HepG2 (cell line): ENCODE results near the gene TMEM131. TPM values are rescaled to one million over a fixed set of nuclear protein-coding genes. Genes with fewer than 3 reads are reported as not detected.
"Not testable (repeated sequence)": the region's sequence is repeated elsewhere in the genome, so short reads cannot be mapped to it uniquely, and the experiment has no call there.

Experiments used
- ATAC-seq: fragments of 200-7000 bp; cut with Tn5 transposase; 3 replicates; pipeline ENCODE4 v1.9.1; 2020; ENCODE audit warnings: mild to moderate bottlenecking, moderate library complexity
- BruUV-seq: library from RNA; stranded (reverse); fragments of 400-500 nt; replicated peaks from 2 replicates; lab custom pipeline; 2021; lab: Mats Ljungman, UMichigan
- CTCF ChIA-PET: fragments of 300-600 bp; formaldehyde crosslinking; extraction: SDS; loops from one replicate; lab custom pipeline; 2021; ENCODE audit warnings: low total read pairs, inconsistent platforms, low intra/inter-chr PET ratio; lab: Yijun Ruan, JAX
- POLR2A ChIA-PET: fragments of 350-600 bp; sonication (Branson Sonifier 250); formaldehyde crosslinking; loops from one replicate; lab custom pipeline; 2020; ENCODE audit warnings: antibody characterized with exemption, inconsistent platforms; lab: Yijun Ruan, JAX
- DNase-seq: peaks from one replicate; pipeline ENCODE4 v3.0.0-alpha.2; 2015; ENCODE audit warnings: low spot score
- FAIRE-seq: peaks from 3 replicates; lab custom pipeline; 2011; peaks lifted over from hg19 to GRCh38; lab: Jason Lieb, UNC
- H2AFZ ChIP-seq: one replicate; pipeline ENCODE4 v1.6.1; 2011; ENCODE audit warnings: low read length, inconsistent platforms
- H3K27ac ChIP-seq: fragments of 300-600 bp; 3 replicates; pipeline ENCODE4 v1.8.0; 2011; ENCODE audit warnings: mixed run types, mild to moderate bottlenecking, mixed read lengths, low read length, inconsistent platforms; ENCODE audit not compliant: insufficient read depth; ENCODE audit errors: extremely low read length
- H3K27me3 ChIP-seq, 2 experiments: fragments of 200-600 bp in 1 of 2; 2 replicates in 1 of 2; 3 replicates in 1 of 2; pipeline versions ENCODE4 v1.6.0 to v1.8.0; 2011; ENCODE audit warnings: low read length in 2 of 2, mild to moderate bottlenecking in 2 of 2, moderate library complexity in 2 of 2, inconsistent platforms in 1 of 2; ENCODE audit not compliant: insufficient read depth in 2 of 2, control insufficient read depth in 1 of 2
- H3K36me3 ChIP-seq, 2 experiments: fragments of 200-600 bp in 1 of 2; replicated peaks in 1 of 2; 2 replicates in 1 of 2; 3 replicates in 1 of 2; pipeline versions ENCODE4 v1.5.1 to v1.8.0; 2011; ENCODE audit warnings: low read length in 2 of 2, inconsistent platforms in 1 of 2; ENCODE audit not compliant: insufficient read depth in 2 of 2, control insufficient read depth in 1 of 2
- H3K4me1 ChIP-seq: 2 replicates; pipeline ENCODE4 v1.5.1; 2012; ENCODE audit warnings: low read length, inconsistent platforms; ENCODE audit not compliant: insufficient read depth
- H3K4me2 ChIP-seq: 2 replicates; pipeline ENCODE4 v1.6.0; 2011; ENCODE audit warnings: low read depth, low read length, inconsistent platforms
- H3K4me3 ChIP-seq, 3 experiments: fragments of 200-600 bp in 1 of 3; sonication (generic), shearing (Covaris generic) in 1 of 3; replicated peaks in 1 of 3; 2 replicates each; pipeline ENCODE4 v1.5.1; 2011 to 2016; ENCODE audit warnings: low read length in 3 of 3, inconsistent platforms in 2 of 3, low read depth in 2 of 3, mild to moderate bottlenecking in 2 of 3, control low read depth in 1 of 3, mixed read lengths in 1 of 3; ENCODE audit not compliant: insufficient read depth in 1 of 3
- H3K79me2 ChIP-seq: one replicate; pipeline ENCODE4 v1.6.1; 2011; ENCODE audit warnings: low read length, inconsistent platforms; ENCODE audit not compliant: insufficient read depth
- H3K9ac ChIP-seq: 2 replicates; pipeline ENCODE4 v1.6.0; 2011; ENCODE audit warnings: mild to moderate bottlenecking, low read depth, low read length, inconsistent platforms; ENCODE audit not compliant: insufficient read depth
- H3K9me3 ChIP-seq: 2 replicates; pipeline ENCODE4 v1.5.1; 2012; ENCODE audit warnings: mild to moderate bottlenecking, low read length
- H4K20me1 ChIP-seq: 2 replicates; pipeline ENCODE4 v1.6.0; 2011; ENCODE audit warnings: inconsistent platforms, mild to moderate bottlenecking, low read length, moderate library complexity; ENCODE audit not compliant: insufficient read depth
- MAFF ChIP-seq: IDR thresholded peaks from 2 replicates; pipeline ENCODE4 v1.6.1; 2011; ENCODE audit warnings: low read depth, low read length, improper control_type of control experiment
- MAFK ChIP-seq, 2 experiments: IDR thresholded peaks in 1 of 2; conservative IDR thresholded peaks in 1 of 2; 2 replicates each; pipeline ENCODE4 v1.6.1; 2011; ENCODE audit warnings: improper control_type of control experiment in 2 of 2, low read length in 2 of 2
- WGBS: methylation state at CpG from one replicate; pipeline ENCODE4 v1.1.6; 2017; ENCODE audit warnings: low lambda C conversion rate; 5-methylcytosine and 5-hydroxymethylcytosine counted together
- in situ Hi-C: cut with HindIII; loops from 2 replicates; pipeline ENCODE4 v1.10.0; 2017; ENCODE audit warnings: low pct_unique_long_range_greater_than_20kb; ENCODE audit not compliant: extremely low pct_ligation_motif_present
- intact Hi-C: fragments of 100-400 bp; cut with micrococcal nuclease; formaldehyde crosslinking; loops from one replicate; pipeline ENCODE4 v1.10.0; 2022; ENCODE audit not compliant: unreplicated experiment
- polyA plus RNA-seq, 8 experiments: library from polyadenylated mRNA; depleted of rRNA in 3 of 8; stranded (reverse) in 7 of 8; unstranded in 1 of 8; fragments of >200 nt; fragmentation: Illumina TruSeq in 4 of 8; extraction: Trizol in 4 of 8; gene quantifications; 2 replicates each; pipeline versions ENCODE4 v1.2.1 to v1.2.3, GENCODE V29; 2011 to 2016; ENCODE audit warnings: low read depth in 4 of 8, missing spikeins in 1 of 8, mixed read lengths in 1 of 8; ENCODE audit not compliant: insufficient read depth in 1 of 8
- total RNA-seq, 5 experiments: library from RNA; depleted of rRNA; stranded (reverse); fragments of >200 nt; fragmentation: Illumina TruSeq; extraction: Trizol; gene quantifications; 2 replicates each; pipeline ENCODE4 v1.2.3, GENCODE V29; 2016; ENCODE audit warnings: low read depth in 1 of 5

TMEM131 gene
- total and polyA plus RNA-seq, 2 of the 13 experiments (the other 11 are each of a cell fraction or from before 2014, with no cell fraction given): 17.9 to 19.5 TPM

- H2AFZ ChIP-seq, H3K4me1 ChIP-seq, H3K4me3 ChIP-seq, H3K27ac ChIP-seq, in situ Hi-C loops: not testable (repeated sequence)
- 99% methylated on average over 10 of the region's 10 CpGs for whole genome bisulfite sequencing
- TF ChIP-seq MAFF (peak; percentile 85), MAFK (conservative IDR thresholded peaks at IDR 0.05 in 1 of 2, IDR thresholded peaks at IDR 0.05 in 1 of 2; ENCODE audit: low read length in 2 of 2) (peak; percentile 80 to 81)
- TF ChIP-seq, all 625 proteins: peak for 2; not testable (repeated sequence) for 623
- H3K9me3 ChIP-seq, H4K20me1 ChIP-seq, H3K9ac ChIP-seq, H3K4me2 ChIP-seq, H3K79me2 ChIP-seq, BruUV-seq, FAIRE-seq, CTCF ChIA-PET, intact Hi-C loops, ATAC-seq, POLR2A ChIA-PET, DNase-seq, H3K27me3 ChIP-seq: not testable (repeated sequence)
- peaks cover 4 to 24% of the 10 kb centered on the region in 2 experiments for H3K36me3 ChIP-seq
Observed at GRCh38 chr2:97829255-97829654, 166.5 kb downstream of the TMEM131 start.

GRCh38 chr2:97827013-97827412 lies 168.7 kb downstream of the TMEM131 start:
- H3K4me1 ChIP-seq, ATAC-seq, H3K9ac ChIP-seq, H2AFZ ChIP-seq, H3K4me3 ChIP-seq, FAIRE-seq, CTCF ChIA-PET, H3K27ac ChIP-seq, H3K9me3 ChIP-seq, DNase-seq, POLR2A ChIA-PET, H3K79me2 ChIP-seq, in situ Hi-C loops, H3K27me3 ChIP-seq, H4K20me1 ChIP-seq, BruUV-seq, intact Hi-C loops, H3K4me2 ChIP-seq: not testable (repeated sequence)
- WGBS: 96% methylated on average over 19 of the region's 19 CpGs
- peaks cover 0 to 12% of the 10 kb centered on the region in 2 experiments; a peak in 3 of 5 replicates for H3K36me3 ChIP-seq

- BruUV-seq, DNase-seq, H3K79me2 ChIP-seq, intact Hi-C loops, H3K4me1 ChIP-seq, H3K27me3 ChIP-seq, H3K4me3 ChIP-seq, FAIRE-seq, H3K27ac ChIP-seq, H3K4me2 ChIP-seq, H4K20me1 ChIP-seq, H3K9me3 ChIP-seq, ATAC-seq, POLR2A ChIA-PET, H2AFZ ChIP-seq, H3K9ac ChIP-seq, in situ Hi-C loops, CTCF ChIA-PET: not testable (repeated sequence)
- 98% methylated on average over 3 of the region's 3 CpGs for WGBS
- peaks cover 0 to 10% of the 10 kb centered on the region in 2 experiments; a peak in 3 of 5 replicates for H3K36me3 ChIP-seq
Observed at GRCh38 chr2:97826266-97826847, 169.4 kb downstream of the TMEM131 start.

GRCh38 chr2:97824011-97824410 lies 171.7 kb downstream of the TMEM131 start:
- H3K27me3 ChIP-seq, H3K4me3 ChIP-seq, H4K20me1 ChIP-seq, H3K4me1 ChIP-seq, FAIRE-seq, H3K27ac ChIP-seq, H3K79me2 ChIP-seq, H3K9ac ChIP-seq, H3K4me2 ChIP-seq, H3K9me3 ChIP-seq, H3K36me3 ChIP-seq, ATAC-seq, CTCF ChIA-PET, DNase-seq, intact Hi-C loops, BruUV-seq, H2AFZ ChIP-seq, in situ Hi-C loops, POLR2A ChIA-PET: not testable (repeated sequence)
- 71% methylated on average over 2 of the region's 2 CpGs for WGBS
